HEK293 (cell line): ENCODE data around the gene MOCS2.

Source experiments
- CTCF ChIA-PET: fragments of 350-600 bp; formaldehyde crosslinking; extraction: SDS; loops from one replicate; lab custom pipeline; 2021; ENCODE audit warnings: antibody characterized with exemption; lab: Yijun Ruan, JAX
- POLR2A ChIA-PET: fragments of 300-600 bp; formaldehyde crosslinking; extraction: SDS; loops from one replicate; lab custom pipeline; 2020; ENCODE audit warnings: antibody characterized with exemption, inconsistent platforms; lab: Yijun Ruan, JAX
- H3K27ac ChIP-seq: fragments of 200-500 bp; sonication (Bioruptor generic); 2 replicates; pipeline ENCODE4 v1.5.1; 2014; ENCODE audit warnings: low read depth, low read length, control low read depth, inconsistent platforms; ENCODE audit errors: extremely low read depth
- H3K36me3 ChIP-seq, 2 experiments: fragments of 200-500 bp in 1 of 2; sonication (Bioruptor generic) in 1 of 2; 1 replicate in 1 of 2; 2 replicates in 1 of 2; pipeline ENCODE4 v1.5.1; 2014 to 2017; ENCODE audit warnings: inconsistent platforms in 2 of 2, low read length in 2 of 2; ENCODE audit not compliant: control insufficient read depth in 2 of 2, insufficient read depth in 1 of 2
- H3K4me1 ChIP-seq: fragments of 200-500 bp; sonication (Bioruptor generic); 2 replicates; pipeline ENCODE4 v1.5.1; 2014; ENCODE audit warnings: mild to moderate bottlenecking, low read length, inconsistent platforms; ENCODE audit not compliant: control insufficient read depth, insufficient read depth
- H3K4me3 ChIP-seq: 2 replicates; pipeline ENCODE4 v1.5.1; 2011; ENCODE audit warnings: low read depth, mild to moderate bottlenecking, control low read depth, low read length, moderate library complexity
- H3K9me3 ChIP-seq: fragments of 200-500 bp; sonication (Bioruptor generic); 2 replicates; pipeline ENCODE4 v1.5.1; 2014; ENCODE audit warnings: low read depth, low read length, inconsistent platforms; ENCODE audit not compliant: control insufficient read depth, insufficient read depth
- GFI1B ChIP-seq: fragments of 450-650 bp; formaldehyde crosslinking; IDR thresholded peaks from 2 replicates; pipeline ENCODE4 v1.5.1; 2016; ENCODE audit warnings: missing biosample characterization, missing genetic modification characterization
- GLIS2 ChIP-seq: fragments of 450-650 bp; formaldehyde crosslinking; IDR thresholded peaks from 2 replicates; pipeline ENCODE4 v1.5.1; 2016; ENCODE audit warnings: missing biosample characterization, missing genetic modification characterization
- KLF7 ChIP-seq: fragments of 450-650 bp; formaldehyde crosslinking; IDR thresholded peaks from 2 replicates; pipeline ENCODE4 v1.5.1; 2016; ENCODE audit warnings: missing biosample characterization, missing genetic modification characterization, borderline replicate concordance
- KLF9 ChIP-seq: fragments of 450-650 bp; formaldehyde crosslinking; IDR thresholded peaks from 2 replicates; pipeline ENCODE4 v1.5.1; 2016; ENCODE audit warnings: missing biosample characterization, missing genetic modification characterization, low read depth
- MYNN ChIP-seq: fragments of 450-650 bp; formaldehyde crosslinking; IDR thresholded peaks from 2 replicates; pipeline ENCODE4 v1.5.1; 2016; ENCODE audit warnings: missing biosample characterization, missing genetic modification characterization, borderline replicate concordance
- PRDM10 ChIP-seq: fragments of 450-650 bp; formaldehyde crosslinking; IDR thresholded peaks from 2 replicates; pipeline ENCODE4 v1.5.1; 2016; ENCODE audit warnings: missing biosample characterization, missing genetic modification characterization
- TRIM28 ChIP-seq: IDR thresholded peaks from 2 replicates; pipeline ENCODE4 v1.6.1; 2011; ENCODE audit warnings: low read length, control low read depth, borderline replicate concordance
- ZFP37 ChIP-seq: fragments of 450-650 bp; formaldehyde crosslinking; IDR thresholded peaks from 2 replicates; pipeline ENCODE4 v1.5.1; 2016; ENCODE audit warnings: missing biosample characterization, missing genetic modification characterization
- ZNF132 ChIP-seq: fragments of 450-650 bp; formaldehyde crosslinking; IDR thresholded peaks from 2 replicates; pipeline ENCODE4 v1.5.1; 2017; ENCODE audit warnings: missing biosample characterization, missing genetic modification characterization, borderline replicate concordance
- ZNF138 ChIP-seq: fragments of 450-650 bp; formaldehyde crosslinking; IDR thresholded peaks from 2 replicates; pipeline ENCODE4 v1.5.1; 2016; ENCODE audit warnings: missing biosample characterization, missing genetic modification characterization, borderline replicate concordance
- ZNF16 ChIP-seq: fragments of 450-650 bp; formaldehyde crosslinking; IDR thresholded peaks from 2 replicates; pipeline ENCODE4 v1.5.1; 2016; ENCODE audit warnings: low read depth, missing biosample characterization, missing genetic modification characterization
- ZNF202 ChIP-seq: fragments of 450-650 bp; formaldehyde crosslinking; IDR thresholded peaks from 2 replicates; pipeline ENCODE4 v1.5.1; 2016; ENCODE audit warnings: missing biosample characterization, missing genetic modification characterization, borderline replicate concordance
- ZNF223 ChIP-seq: fragments of 450-650 bp; formaldehyde crosslinking; IDR thresholded peaks from 2 replicates; pipeline ENCODE4 v1.5.1; 2016; ENCODE audit warnings: missing biosample characterization, missing genetic modification characterization
- ZNF248 ChIP-seq: fragments of 450-650 bp; formaldehyde crosslinking; IDR thresholded peaks from 2 replicates; pipeline ENCODE4 v1.5.1; 2017; ENCODE audit warnings: missing biosample characterization, missing genetic modification characterization
- ZNF274 ChIP-seq, 2 experiments: fragments of 200-500 bp in 1 of 2; fragments of 450-650 bp in 1 of 2; sonication (Bioruptor generic) in 1 of 2; formaldehyde crosslinking in 1 of 2; IDR thresholded peaks; 2 replicates each; pipeline versions ENCODE4 v1.5.1 to v1.6.1; 2014 to 2016; ENCODE audit warnings: borderline replicate concordance in 1 of 2, inconsistent platforms in 1 of 2, low read length in 1 of 2, missing biosample characterization in 1 of 2, missing genetic modification characterization in 1 of 2
- ZNF426 ChIP-seq: fragments of 450-650 bp; formaldehyde crosslinking; IDR thresholded peaks from 2 replicates; pipeline ENCODE4 v1.5.1; 2017; ENCODE audit warnings: missing biosample characterization, missing genetic modification characterization, mild to moderate bottlenecking, inconsistent platforms, moderate library complexity
- ZNF514 ChIP-seq: fragments of 450-650 bp; formaldehyde crosslinking; IDR thresholded peaks from 2 replicates; pipeline ENCODE4 v1.5.1; 2016; ENCODE audit warnings: missing biosample characterization, missing genetic modification characterization
- ZNF549 ChIP-seq: fragments of 450-650 bp; IDR thresholded peaks from 2 replicates; pipeline ENCODE4 v1.5.1; 2018; ENCODE audit warnings: missing biosample characterization, missing genetic modification characterization, mild to moderate bottlenecking, inconsistent platforms, moderate library complexity
- ZNF558 ChIP-seq: fragments of 450-650 bp; formaldehyde crosslinking; IDR thresholded peaks from 2 replicates; pipeline ENCODE4 v1.5.1; 2016; ENCODE audit warnings: missing biosample characterization, missing genetic modification characterization
- ZNF677 ChIP-seq: fragments of 450-650 bp; IDR thresholded peaks from 2 replicates; pipeline ENCODE4 v1.5.0; 2018; ENCODE audit warnings: missing biosample characterization, mild to moderate bottlenecking, missing genetic modification characterization, moderate library complexity
- ZNF785 ChIP-seq: fragments of 450-650 bp; formaldehyde crosslinking; IDR thresholded peaks from 2 replicates; pipeline ENCODE4 v1.5.1; 2016; ENCODE audit warnings: missing biosample characterization, missing genetic modification characterization
- ZNF843 ChIP-seq: fragments of 450-650 bp; formaldehyde crosslinking; IDR thresholded peaks from 2 replicates; pipeline ENCODE4 v1.5.1; 2016; ENCODE audit warnings: missing biosample characterization, missing genetic modification characterization
- TF ChIP-seq, protein P1 (sequence below): fragments of 450-650 bp; formaldehyde crosslinking; IDR thresholded peaks from 2 replicates; pipeline ENCODE4 v1.5.1; 2017; ENCODE audit warnings: missing biosample characterization, missing genetic modification characterization
- TF ChIP-seq, protein P2 (sequence below): fragments of 450-650 bp; formaldehyde crosslinking; IDR thresholded peaks from 2 replicates; pipeline ENCODE4 v1.5.1; 2016; ENCODE audit warnings: missing biosample characterization, missing genetic modification characterization

The MOCS2 gene

GRCh38 chr5:53087171-53087570, 22.4 kb downstream of the MOCS2 start:
- Histone ChIP-seq H3K9me3 (no peaks in the 10 kb centered on the region), H3K27ac (no peak overlapping the region), H3K4me1 (no peaks in the 10 kb centered on the region), H3K36me3 (peaks cover 0 to 7% of the 10 kb centered on the region in 2 experiments; a peak in 1 of 3 replicates), H3K4me3 (no peak overlapping the region)
- CTCF ChIA-PET, result interaction anchor here (0.7 to 7.0 kb wide), 3 partner anchors 20 to 138 kb away, joined by 3 to 81 read pairs (median 3); no protein-coding TSS in a partner anchor
- TF ChIP-seq KLF7 (tag by site-specific recombination), result no peak
- no peak for TF ChIP-seq GLIS2 (tag by site-specific recombination)
- TF ChIP-seq ZNF677 (tag by site-specific recombination), result no peak
- TF ChIP-seq, protein P1, sequence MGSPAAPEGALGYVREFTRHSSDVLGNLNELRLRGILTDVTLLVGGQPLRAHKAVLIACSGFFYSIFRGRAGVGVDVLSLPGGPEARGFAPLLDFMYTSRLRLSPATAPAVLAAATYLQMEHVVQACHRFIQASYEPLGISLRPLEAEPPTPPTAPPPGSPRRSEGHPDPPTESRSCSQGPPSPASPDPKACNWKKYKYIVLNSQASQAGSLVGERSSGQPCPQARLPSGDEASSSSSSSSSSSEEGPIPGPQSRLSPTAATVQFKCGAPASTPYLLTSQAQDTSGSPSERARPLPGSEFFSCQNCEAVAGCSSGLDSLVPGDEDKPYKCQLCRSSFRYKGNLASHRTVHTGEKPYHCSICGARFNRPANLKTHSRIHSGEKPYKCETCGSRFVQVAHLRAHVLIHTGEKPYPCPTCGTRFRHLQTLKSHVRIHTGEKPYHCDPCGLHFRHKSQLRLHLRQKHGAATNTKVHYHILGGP, result no peak
- TF ChIP-seq ZNF274 (IDR thresholded peaks at IDR 0.05; ENCODE audit: low read length), result no peak
- no peak for TF ChIP-seq ZNF274 (tag by site-specific recombination; IDR thresholded peaks at IDR 0.05; ENCODE audit: borderline replicate concordance)
- no peak for TF ChIP-seq ZNF223 (tag by site-specific recombination)
- no peak for TF ChIP-seq ZNF202 (tag by site-specific recombination)
- no peak for TF ChIP-seq ZNF248 (tag by site-specific recombination)
- TF ChIP-seq TRIM28, result no peak
- TF ChIP-seq ZNF843 (tag by site-specific recombination), result no peak
- no peak for TF ChIP-seq ZNF138 (tag by site-specific recombination)
- POLR2A ChIA-PET, result interaction anchor here (0.6 kb wide), 1 partner anchor 143 kb away, joined by 3 read pairs; no protein-coding TSS in a partner anchor

DNA sequence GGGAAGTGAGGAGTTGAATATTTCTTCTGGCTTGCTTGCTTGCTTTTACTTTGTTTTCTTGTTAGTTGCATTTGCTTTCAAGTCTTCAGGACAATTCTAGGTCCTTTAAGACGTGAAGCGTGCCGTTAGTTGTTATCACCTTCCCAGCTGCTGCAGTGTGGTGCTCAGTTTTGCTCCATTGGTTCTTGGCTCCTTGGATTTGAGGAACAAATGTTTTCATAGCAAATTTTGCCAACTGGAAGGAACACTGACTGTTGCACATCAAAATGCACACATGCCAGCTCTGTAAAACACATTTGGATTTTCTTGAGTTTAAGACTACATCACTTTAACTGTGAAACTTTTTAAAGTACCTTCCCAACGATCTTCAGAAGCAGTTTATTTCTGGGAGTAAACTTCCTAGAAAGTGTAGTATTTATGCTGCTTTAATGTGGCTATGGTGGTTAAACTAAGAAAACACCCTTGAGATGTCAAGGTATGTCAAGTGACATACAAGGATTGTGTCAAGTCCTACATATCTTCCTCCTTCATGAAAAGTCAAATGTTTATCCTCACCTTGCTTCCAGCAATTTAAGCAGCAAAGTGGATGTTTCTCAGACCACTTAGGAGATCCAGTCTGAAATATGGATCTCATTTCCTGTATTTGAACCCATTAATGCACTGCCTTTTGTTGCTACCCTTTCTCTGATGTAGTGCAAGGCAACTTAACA, 24.9 kb downstream of the MOCS2 start:
- H3K9me3 ChIP-seq, result no peaks in the 10 kb centered on the region
- H3K36me3 ChIP-seq, result peaks cover 0 to 13% of the 10 kb centered on the region in 2 experiments; a peak in 1 of 3 replicates
- TF ChIP-seq ZNF549 (tag by site-specific recombination), result no peak
- no peak for TF ChIP-seq MYNN
- no peak for TF ChIP-seq ZNF426
- no peak for TF ChIP-seq ZFP37
- no peak for TF ChIP-seq PRDM10 (tag by site-specific recombination)
- TF ChIP-seq KLF9, result no peak
- TF ChIP-seq ZNF514, result no peak
- TF ChIP-seq ZNF558 (tag by site-specific recombination), result no peak
- TF ChIP-seq ZNF16, result no peak
- TF ChIP-seq, protein P2, sequence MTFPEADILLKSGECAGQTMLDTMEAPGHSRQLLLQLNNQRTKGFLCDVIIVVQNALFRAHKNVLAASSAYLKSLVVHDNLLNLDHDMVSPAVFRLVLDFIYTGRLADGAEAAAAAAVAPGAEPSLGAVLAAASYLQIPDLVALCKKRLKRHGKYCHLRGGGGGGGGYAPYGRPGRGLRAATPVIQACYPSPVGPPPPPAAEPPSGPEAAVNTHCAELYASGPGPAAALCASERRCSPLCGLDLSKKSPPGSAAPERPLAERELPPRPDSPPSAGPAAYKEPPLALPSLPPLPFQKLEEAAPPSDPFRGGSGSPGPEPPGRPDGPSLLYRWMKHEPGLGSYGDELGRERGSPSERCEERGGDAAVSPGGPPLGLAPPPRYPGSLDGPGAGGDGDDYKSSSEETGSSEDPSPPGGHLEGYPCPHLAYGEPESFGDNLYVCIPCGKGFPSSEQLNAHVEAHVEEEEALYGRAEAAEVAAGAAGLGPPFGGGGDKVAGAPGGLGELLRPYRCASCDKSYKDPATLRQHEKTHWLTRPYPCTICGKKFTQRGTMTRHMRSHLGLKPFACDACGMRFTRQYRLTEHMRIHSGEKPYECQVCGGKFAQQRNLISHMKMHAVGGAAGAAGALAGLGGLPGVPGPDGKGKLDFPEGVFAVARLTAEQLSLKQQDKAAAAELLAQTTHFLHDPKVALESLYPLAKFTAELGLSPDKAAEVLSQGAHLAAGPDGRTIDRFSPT (tag by site-specific recombination), result no peak
- TF ChIP-seq ZNF785 (tag by site-specific recombination), result no peak
- TF ChIP-seq ZNF132 (tag by site-specific recombination), result no peak
- TF ChIP-seq GFI1B (tag by site-specific recombination), result no peak
- H3K27ac ChIP-seq, result no peak overlapping the region
- no peaks in the 10 kb centered on the region for H3K4me1 ChIP-seq
- ChIA-PET POLR2A (no interaction called here), CTCF (no interaction called here)
- H3K4me3 ChIP-seq, result no peak overlapping the region
